Measurements from ENCODE around the gene PRM1. TPM values are rescaled to one million over a fixed set of nuclear protein-coding genes. Genes with fewer than 3 reads are reported as not detected.

PRM1 gene
- total and polyA plus RNA-seq, 2 of the 13 experiments (the other 11 are each of a cell fraction or from before 2014, with no cell fraction given): not detected

- TF ChIP-seq ZBTB40 (IDR thresholded peaks at IDR 0.05) (no peak), ZBTB40 (CRISPR knock-in tag; IDR thresholded peaks at IDR 0.05) (no peak; the same call in 1 of the 2 replicates), ZNF678 (CRISPR knock-in tag; IDR thresholded peaks at IDR 0.05) (peak; percentile 70; the same call in 1 of the 2 replicates), EP300 (IDR thresholded peaks at IDR 0.05; ENCODE audit: low read depth in 2 of 2, low read length in 2 of 2) (no peak), EP300 (CRISPR knock-in tag; IDR thresholded peaks at IDR 0.05; ENCODE audit: borderline replicate concordance) (no peak), ZBTB39 (CRISPR knock-in tag; IDR thresholded peaks at IDR 0.05) (0 out of 2 replicates have a peak, but pooled peaks have one; percentile 45), GPN1 (CRISPR knock-in tag; IDR thresholded peaks at IDR 0.05; ENCODE audit: borderline replicate concordance) (no peak), ARNT (IDR thresholded peaks at IDR 0.05) (no peak), NRL (CRISPR knock-in tag; IDR thresholded peaks at IDR 0.05; ENCODE audit: borderline replicate concordance) (peak; percentile 84), ZNF549 (CRISPR knock-in tag; IDR thresholded peaks at IDR 0.05) (no peak), ETV5 (CRISPR knock-in tag; IDR thresholded peaks at IDR 0.05; ENCODE audit: borderline replicate concordance) (no peak), KLF11 (CRISPR knock-in tag; IDR thresholded peaks at IDR 0.05) (no peak), ATF7-NPFF (CRISPR knock-in tag; IDR thresholded peaks at IDR 0.05; ENCODE audit: low read depth) (no peak), ZNF839 (CRISPR knock-in tag; IDR thresholded peaks at IDR 0.05; ENCODE audit: borderline replicate concordance) (no peak), GRHL1 (CRISPR knock-in tag; conservative IDR thresholded peaks at IDR 0.05) (no peak)
These were observed at the start of gene PRM1 (continued) for GRCh38 chr16:11280616-11281522.
